Measurements from ENCODE around the gene NKAIN2.

DNA sequence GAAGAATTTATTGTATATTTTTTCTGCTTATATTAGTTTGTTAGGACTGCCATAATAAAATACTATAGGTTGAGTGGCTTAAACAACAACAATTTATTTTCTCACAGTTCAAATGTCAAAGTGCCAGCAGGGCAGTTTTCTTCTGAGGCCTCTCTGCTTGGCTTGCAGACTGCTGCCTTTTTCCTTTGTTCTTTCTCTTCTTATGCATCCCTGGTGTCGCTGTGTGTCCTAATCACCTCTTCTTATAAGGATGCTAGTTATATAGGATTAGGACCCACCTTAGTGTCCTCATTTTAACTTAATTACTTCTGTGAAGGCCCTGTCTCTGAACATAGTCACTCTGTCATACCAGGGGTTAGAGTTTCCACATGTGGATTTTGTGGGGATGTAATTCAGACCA, 354.4 kb downstream of the NKAIN2 start:
- TF ChIP-seq, protein P1, sequence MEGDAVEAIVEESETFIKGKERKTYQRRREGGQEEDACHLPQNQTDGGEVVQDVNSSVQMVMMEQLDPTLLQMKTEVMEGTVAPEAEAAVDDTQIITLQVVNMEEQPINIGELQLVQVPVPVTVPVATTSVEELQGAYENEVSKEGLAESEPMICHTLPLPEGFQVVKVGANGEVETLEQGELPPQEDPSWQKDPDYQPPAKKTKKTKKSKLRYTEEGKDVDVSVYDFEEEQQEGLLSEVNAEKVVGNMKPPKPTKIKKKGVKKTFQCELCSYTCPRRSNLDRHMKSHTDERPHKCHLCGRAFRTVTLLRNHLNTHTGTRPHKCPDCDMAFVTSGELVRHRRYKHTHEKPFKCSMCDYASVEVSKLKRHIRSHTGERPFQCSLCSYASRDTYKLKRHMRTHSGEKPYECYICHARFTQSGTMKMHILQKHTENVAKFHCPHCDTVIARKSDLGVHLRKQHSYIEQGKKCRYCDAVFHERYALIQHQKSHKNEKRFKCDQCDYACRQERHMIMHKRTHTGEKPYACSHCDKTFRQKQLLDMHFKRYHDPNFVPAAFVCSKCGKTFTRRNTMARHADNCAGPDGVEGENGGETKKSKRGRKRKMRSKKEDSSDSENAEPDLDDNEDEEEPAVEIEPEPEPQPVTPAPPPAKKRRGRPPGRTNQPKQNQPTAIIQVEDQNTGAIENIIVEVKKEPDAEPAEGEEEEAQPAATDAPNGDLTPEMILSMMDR (conservative IDR thresholded peaks at IDR 0.05 in 1 of 2, IDR thresholded peaks at IDR 0.05 in 1 of 2; ENCODE audit: extremely low read depth in 1 of 2, insufficient read depth in 1 of 2, low read depth in 1 of 2, low read length in 2 of 2) = no peak
- TF ChIP-seq EZH2 (IDR thresholded peaks at IDR 0.05; ENCODE audit: borderline replicate concordance, low read length) = no peak

Measured in mammary epithelial cell (primary cell).